Ishikawa (cell line): Measurements from ENCODE around the gene DGKZ.

Source experiments
- CEBPB ChIP-seq: IDR thresholded peaks from 2 replicates; pipeline ENCODE4 v1.6.1; 2012
- CREB1 ChIP-seq: IDR thresholded peaks from 2 replicates; pipeline ENCODE4 v1.6.1; 2012; ENCODE audit warnings: low read depth
- EGR1 ChIP-seq: IDR thresholded peaks from 2 replicates; pipeline ENCODE4 v1.6.1; 2012
- EP300 ChIP-seq: IDR thresholded peaks from 2 replicates; pipeline ENCODE4 v1.6.1; 2012; ENCODE audit warnings: borderline replicate concordance
- NFIC ChIP-seq: IDR thresholded peaks from 2 replicates; pipeline ENCODE4 v1.6.1; 2012
- RAD21 ChIP-seq: IDR thresholded peaks from 2 replicates; pipeline ENCODE4 v1.6.1; 2012; ENCODE audit warnings: low read depth
- TAF1 ChIP-seq: IDR thresholded peaks from 2 replicates; pipeline ENCODE4 v1.6.1; 2012; ENCODE audit warnings: low read depth, mild to moderate bottlenecking
- TCF12 ChIP-seq: IDR thresholded peaks from 2 replicates; pipeline ENCODE4 v1.6.1; 2012; ENCODE audit warnings: low read depth
- ZBTB7A ChIP-seq: IDR thresholded peaks from 2 replicates; pipeline ENCODE4 v1.6.1; 2012; ENCODE audit warnings: low read depth
- TF ChIP-seq, protein P1 (sequence below): IDR thresholded peaks from 2 replicates; pipeline ENCODE4 v1.6.1; 2012; ENCODE audit warnings: low read depth, mild to moderate bottlenecking
- TF ChIP-seq, protein P2 (sequence below): IDR thresholded peaks from 2 replicates; pipeline ENCODE4 v1.6.1; 2012

DNA sequence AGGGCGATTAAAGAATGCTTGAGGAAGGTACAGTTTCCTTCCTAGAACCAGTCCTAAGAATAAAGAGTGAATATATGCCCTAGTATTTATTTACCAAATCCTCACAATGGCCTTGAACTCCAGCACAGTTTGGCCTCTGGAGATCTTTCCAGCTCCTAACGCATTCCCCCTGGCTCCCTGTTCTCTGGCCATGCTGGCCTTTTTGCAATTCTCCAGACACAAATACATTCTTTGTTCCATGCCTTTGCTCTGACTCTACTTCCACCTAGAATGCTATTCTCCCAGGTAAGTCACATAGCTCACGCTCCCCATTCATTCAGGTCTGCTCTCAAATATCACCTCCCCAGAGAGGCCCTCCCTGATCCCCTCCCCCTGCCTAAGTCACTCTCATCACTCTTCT lies 3.7 kb upstream of the DGKZ start:
- TF ChIP-seq TCF12 (no peak), EP300 (no peak), NFIC (no peak), TAF1 (no peak), ZBTB7A (no peak), EGR1 (no peak), CREB1 (no peak), RAD21 (no peak), CEBPB (no peak)
- TF ChIP-seq, protein P1, sequence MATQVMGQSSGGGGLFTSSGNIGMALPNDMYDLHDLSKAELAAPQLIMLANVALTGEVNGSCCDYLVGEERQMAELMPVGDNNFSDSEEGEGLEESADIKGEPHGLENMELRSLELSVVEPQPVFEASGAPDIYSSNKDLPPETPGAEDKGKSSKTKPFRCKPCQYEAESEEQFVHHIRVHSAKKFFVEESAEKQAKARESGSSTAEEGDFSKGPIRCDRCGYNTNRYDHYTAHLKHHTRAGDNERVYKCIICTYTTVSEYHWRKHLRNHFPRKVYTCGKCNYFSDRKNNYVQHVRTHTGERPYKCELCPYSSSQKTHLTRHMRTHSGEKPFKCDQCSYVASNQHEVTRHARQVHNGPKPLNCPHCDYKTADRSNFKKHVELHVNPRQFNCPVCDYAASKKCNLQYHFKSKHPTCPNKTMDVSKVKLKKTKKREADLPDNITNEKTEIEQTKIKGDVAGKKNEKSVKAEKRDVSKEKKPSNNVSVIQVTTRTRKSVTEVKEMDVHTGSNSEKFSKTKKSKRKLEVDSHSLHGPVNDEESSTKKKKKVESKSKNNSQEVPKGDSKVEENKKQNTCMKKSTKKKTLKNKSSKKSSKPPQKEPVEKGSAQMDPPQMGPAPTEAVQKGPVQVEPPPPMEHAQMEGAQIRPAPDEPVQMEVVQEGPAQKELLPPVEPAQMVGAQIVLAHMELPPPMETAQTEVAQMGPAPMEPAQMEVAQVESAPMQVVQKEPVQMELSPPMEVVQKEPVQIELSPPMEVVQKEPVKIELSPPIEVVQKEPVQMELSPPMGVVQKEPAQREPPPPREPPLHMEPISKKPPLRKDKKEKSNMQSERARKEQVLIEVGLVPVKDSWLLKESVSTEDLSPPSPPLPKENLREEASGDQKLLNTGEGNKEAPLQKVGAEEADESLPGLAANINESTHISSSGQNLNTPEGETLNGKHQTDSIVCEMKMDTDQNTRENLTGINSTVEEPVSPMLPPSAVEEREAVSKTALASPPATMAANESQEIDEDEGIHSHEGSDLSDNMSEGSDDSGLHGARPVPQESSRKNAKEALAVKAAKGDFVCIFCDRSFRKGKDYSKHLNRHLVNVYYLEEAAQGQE: no peak
- TF ChIP-seq, protein P2, sequence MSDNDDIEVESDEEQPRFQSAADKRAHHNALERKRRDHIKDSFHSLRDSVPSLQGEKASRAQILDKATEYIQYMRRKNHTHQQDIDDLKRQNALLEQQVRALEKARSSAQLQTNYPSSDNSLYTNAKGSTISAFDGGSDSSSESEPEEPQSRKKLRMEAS: no peak
